Mesodermal cell (in vitro differentiated cells): ENCODE results near the gene PRICKLE2.

Experiments
- H3K27ac ChIP-seq: 2 replicates; pipeline ENCODE4 v1.7.0; 2013; ENCODE audit warnings: mild to moderate bottlenecking, low read depth, low read length, moderate library complexity; ENCODE audit not compliant: severe bottlenecking
- H3K36me3 ChIP-seq: 2 replicates; pipeline ENCODE4 v1.7.1; 2013; ENCODE audit warnings: mild to moderate bottlenecking, low read length, moderate library complexity; ENCODE audit not compliant: control insufficient read depth, insufficient read depth
- H3K4me1 ChIP-seq: one replicate; pipeline ENCODE4 v1.7.1; 2013; ENCODE audit warnings: mild to moderate bottlenecking, low read length; ENCODE audit not compliant: insufficient read depth, control insufficient read depth, poor library complexity, severe bottlenecking
- H3K4me3 ChIP-seq: 2 replicates; pipeline ENCODE4 v1.7.0; 2013; ENCODE audit warnings: low read length, control low read depth, mild to moderate bottlenecking; ENCODE audit not compliant: insufficient read depth, poor library complexity, severe bottlenecking; ENCODE audit errors: extremely low read depth
- H3K9me3 ChIP-seq: 2 replicates; pipeline ENCODE4 v1.7.1; 2013; ENCODE audit warnings: mild to moderate bottlenecking, low read length, moderate library complexity; ENCODE audit not compliant: control insufficient read depth
- WGBS, 2 experiments: methylation state at CpG; one replicate each; pipeline ENCODE4 v1.1.5; 2013; ENCODE audit warnings: missing lambda C conversion rate in 2 of 2; ENCODE audit not compliant: insufficient coverage in 2 of 2; 5-methylcytosine and 5-hydroxymethylcytosine counted together

Gene PRICKLE2

DNA sequence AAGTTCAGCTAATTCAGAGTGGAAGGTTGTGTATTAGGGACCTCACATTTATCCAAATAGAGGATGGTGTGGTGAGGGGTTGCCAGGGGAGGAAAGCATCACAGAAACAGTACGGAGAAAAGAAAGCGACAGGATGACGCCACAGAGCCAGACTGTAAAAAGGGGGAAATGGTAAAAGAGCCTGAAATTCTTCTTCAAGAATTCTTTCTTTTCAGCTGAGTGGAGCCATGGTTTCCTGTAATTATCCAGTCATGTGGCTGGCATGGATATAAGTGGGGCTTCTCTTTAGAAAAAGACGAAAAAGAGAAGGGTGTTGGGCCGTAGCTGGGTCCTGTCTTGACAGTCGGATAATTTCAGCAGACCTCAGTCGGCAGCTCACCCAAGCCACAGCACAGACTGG is 177.5 kb downstream of the PRICKLE2 start:
- no peaks in the 10 kb centered on the region for H3K36me3 ChIP-seq
- peaks cover 48% of the 10 kb centered on the region for H3K4me1 ChIP-seq
- H3K9me3 ChIP-seq, result no peaks in the 10 kb centered on the region
- peak overlapping the region; percentile 63 for H3K27ac ChIP-seq
- WGBS, 2 experiments, result 64 to 78% methylated on average over 7 of the region's 7 CpGs
- H3K4me3 ChIP-seq, result no peak overlapping the region

GRCh38 chr3:64046996-64047594 is 178.2 kb downstream of the PRICKLE2 start:
- Histone ChIP-seq H3K4me3 (no peak overlapping the region), H3K27ac (peak overlapping the region; percentile 63), H3K36me3 (no peaks in the 10 kb centered on the region), H3K4me1 (peaks cover 48% of the 10 kb centered on the region), H3K9me3 (no peaks in the 10 kb centered on the region)
- WGBS, 2 experiments, result 70 to 76% methylated on average over 6 of the region's 6 CpGs

GRCh38 chr3:64046592-64046991 is 178.7 kb downstream of the PRICKLE2 start:
- H3K9me3 ChIP-seq, result no peaks in the 10 kb centered on the region
- WGBS, 2 experiments, result 97 to 100% methylated on average over 2 to 3 of the region's 3 CpGs
- H3K4me1 ChIP-seq, result peaks cover 48% of the 10 kb centered on the region
- no peak overlapping the region for H3K4me3 ChIP-seq
- H3K36me3 ChIP-seq, result no peaks in the 10 kb centered on the region
- H3K27ac ChIP-seq, result peak overlapping the region; percentile 26

GRCh38 chr3:64042952-64043351 is 182.3 kb downstream of the PRICKLE2 start:
- H3K36me3 ChIP-seq, result no peaks in the 10 kb centered on the region
- H3K4me3 ChIP-seq, result no peak overlapping the region
- no CpG with 5 or more reads among the region's 1 CpG for WGBS, 2 experiments
- H3K27ac ChIP-seq, result no peak overlapping the region
- no peaks in the 10 kb centered on the region for H3K9me3 ChIP-seq
- H3K4me1 ChIP-seq, result peaks cover 43% of the 10 kb centered on the region
